HL-60 (cell line): ENCODE measurements around the gene PRKAB1.

ENCODE experiments used
- CTCF ChIP-seq: IDR thresholded peaks from one replicate; pipeline ENCODE4 v1.5.1; 2011; ENCODE audit warnings: low read length, control low read depth, inconsistent platforms; ENCODE audit not compliant: insufficient read depth
- GABPA ChIP-seq: IDR thresholded peaks from 2 replicates; pipeline ENCODE4 v1.6.1; 2012; ENCODE audit warnings: low read depth
- POLR2AphosphoS5 ChIP-seq: IDR thresholded peaks from 2 replicates; pipeline ENCODE4 v1.6.1; 2012; ENCODE audit warnings: low read depth
- SPI1 ChIP-seq: IDR thresholded peaks from 2 replicates; pipeline ENCODE4 v1.6.1; 2012; ENCODE audit warnings: low read depth, mild to moderate bottlenecking, borderline replicate concordance
- TF ChIP-seq, protein P1 (sequence below): IDR thresholded peaks from 2 replicates; pipeline ENCODE4 v1.6.1; 2012; ENCODE audit warnings: low read depth; ENCODE audit not compliant: insufficient replicate concordance

DNA sequence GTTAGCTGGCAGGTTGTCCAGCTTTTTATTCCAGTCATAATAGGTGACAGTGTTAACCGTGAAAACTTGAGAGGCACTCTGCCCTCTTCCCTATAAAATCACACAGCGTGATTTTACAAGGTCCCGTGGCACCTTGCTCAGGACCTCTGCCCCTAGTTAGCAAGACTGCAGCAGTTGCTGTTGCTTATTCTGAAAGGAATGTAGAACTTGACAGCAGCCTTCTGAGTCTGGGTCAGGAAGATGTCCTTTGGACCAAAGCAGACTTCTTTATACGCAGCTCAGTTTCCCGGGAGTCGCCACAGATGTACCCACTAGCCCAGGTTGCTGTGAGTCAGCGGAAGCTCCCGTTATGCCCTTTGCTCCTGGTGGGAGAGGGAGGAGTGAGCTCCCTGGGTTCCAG, 13.2 kb downstream of the PRKAB1 start:
- TF ChIP-seq CTCF (no peak), POLR2AphosphoS5 (no peak), GABPA (no peak), SPI1 (no peak)
- TF ChIP-seq, protein P1, sequence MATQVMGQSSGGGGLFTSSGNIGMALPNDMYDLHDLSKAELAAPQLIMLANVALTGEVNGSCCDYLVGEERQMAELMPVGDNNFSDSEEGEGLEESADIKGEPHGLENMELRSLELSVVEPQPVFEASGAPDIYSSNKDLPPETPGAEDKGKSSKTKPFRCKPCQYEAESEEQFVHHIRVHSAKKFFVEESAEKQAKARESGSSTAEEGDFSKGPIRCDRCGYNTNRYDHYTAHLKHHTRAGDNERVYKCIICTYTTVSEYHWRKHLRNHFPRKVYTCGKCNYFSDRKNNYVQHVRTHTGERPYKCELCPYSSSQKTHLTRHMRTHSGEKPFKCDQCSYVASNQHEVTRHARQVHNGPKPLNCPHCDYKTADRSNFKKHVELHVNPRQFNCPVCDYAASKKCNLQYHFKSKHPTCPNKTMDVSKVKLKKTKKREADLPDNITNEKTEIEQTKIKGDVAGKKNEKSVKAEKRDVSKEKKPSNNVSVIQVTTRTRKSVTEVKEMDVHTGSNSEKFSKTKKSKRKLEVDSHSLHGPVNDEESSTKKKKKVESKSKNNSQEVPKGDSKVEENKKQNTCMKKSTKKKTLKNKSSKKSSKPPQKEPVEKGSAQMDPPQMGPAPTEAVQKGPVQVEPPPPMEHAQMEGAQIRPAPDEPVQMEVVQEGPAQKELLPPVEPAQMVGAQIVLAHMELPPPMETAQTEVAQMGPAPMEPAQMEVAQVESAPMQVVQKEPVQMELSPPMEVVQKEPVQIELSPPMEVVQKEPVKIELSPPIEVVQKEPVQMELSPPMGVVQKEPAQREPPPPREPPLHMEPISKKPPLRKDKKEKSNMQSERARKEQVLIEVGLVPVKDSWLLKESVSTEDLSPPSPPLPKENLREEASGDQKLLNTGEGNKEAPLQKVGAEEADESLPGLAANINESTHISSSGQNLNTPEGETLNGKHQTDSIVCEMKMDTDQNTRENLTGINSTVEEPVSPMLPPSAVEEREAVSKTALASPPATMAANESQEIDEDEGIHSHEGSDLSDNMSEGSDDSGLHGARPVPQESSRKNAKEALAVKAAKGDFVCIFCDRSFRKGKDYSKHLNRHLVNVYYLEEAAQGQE, result no peak
